HG02852 (cell line): Measurements from ENCODE around the gene MPRIP.

Experiments
- ATAC-seq: cut with Tn5 transposase; IDR thresholded peaks from one replicate; pipeline ENCODE4 v1.9.1; 2021; ENCODE audit warnings: mild to moderate bottlenecking, moderate library complexity; ENCODE audit not compliant: unreplicated experiment

Gene MPRIP

DNA sequence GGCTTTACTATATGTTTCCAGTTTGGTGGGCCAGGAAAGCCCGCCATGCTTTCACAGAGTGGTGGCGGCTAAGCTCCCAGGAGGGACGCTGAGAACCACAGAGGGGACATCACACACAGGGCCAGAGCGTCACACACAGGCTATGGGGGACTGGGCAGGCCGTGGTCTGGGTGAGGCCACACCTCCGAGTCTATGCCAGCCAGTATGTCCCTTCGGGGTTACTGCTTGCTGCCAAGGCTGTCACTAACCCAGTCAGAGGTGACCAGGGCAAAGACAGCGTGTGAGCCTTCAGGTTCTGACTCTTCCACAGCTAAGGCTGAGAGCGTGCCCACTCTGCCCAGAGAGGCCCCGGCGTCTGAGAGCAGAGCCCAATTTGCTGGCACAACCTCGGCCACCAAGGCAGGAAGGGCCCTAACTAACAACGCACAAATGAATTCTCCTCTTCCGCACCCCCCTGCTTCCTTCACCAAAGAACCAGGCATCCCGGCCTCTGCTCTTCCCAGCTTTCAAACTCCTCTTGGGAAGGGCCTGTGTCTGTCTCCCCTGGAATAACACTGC is 161.0 kb downstream of the MPRIP start:
- ATAC-seq = no peak

DNA sequence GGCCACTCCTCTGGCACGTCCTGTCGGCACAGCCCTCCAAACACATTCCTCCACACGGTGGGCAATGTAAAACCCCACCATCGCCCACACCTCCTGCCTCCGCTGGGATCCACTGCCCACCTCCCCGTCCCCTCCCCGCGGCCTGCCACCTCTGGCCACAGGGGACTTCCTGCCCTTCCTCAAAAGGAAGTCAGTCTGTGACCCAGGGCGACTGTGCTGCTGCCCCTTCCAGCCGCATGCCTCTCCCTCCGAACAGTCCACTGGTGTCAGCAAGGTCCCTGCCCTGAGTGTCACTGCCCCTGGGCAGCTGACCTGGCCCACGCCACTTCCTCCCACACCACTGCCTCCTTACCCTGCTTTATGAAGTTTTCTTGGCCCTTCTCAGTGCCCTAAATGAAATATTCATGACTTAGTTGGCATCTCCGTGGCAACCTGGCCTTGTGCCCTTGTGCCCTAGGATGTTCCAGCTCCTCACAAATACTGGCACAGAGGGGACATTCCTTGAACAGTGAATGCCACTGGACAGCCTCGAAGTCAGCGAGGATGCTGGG is 161.9 kb downstream of the MPRIP start:
- no peak for ATAC-seq

DNA sequence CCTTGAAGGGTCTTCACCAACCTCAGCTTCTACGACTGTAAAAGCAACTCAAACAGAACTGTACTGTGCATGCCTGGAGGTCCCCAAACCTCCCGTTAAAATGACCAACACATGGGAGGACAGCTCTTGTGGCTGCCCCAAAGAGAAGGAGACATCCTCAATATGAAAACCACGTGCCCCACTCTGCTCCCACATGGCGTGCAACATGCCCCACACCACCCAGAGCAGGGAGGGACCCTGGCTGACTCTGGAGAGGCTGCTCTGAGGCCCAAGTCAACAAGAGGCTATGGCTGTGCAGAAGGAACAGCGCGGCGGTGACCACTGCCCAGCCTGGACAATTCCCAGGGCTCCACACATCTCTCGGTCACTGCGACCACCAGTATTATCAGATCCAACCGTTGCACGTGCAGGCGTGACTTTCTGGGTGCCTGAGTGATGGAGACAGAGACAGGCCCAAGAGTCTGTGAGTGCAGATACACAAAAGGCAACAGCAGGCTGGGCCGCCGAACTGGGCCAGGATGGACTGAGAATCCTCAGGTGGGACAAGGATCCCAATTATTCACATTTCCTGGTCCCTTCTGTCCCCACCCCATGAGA is 162.5 kb downstream of the MPRIP start:
- ATAC-seq = no peak

DNA sequence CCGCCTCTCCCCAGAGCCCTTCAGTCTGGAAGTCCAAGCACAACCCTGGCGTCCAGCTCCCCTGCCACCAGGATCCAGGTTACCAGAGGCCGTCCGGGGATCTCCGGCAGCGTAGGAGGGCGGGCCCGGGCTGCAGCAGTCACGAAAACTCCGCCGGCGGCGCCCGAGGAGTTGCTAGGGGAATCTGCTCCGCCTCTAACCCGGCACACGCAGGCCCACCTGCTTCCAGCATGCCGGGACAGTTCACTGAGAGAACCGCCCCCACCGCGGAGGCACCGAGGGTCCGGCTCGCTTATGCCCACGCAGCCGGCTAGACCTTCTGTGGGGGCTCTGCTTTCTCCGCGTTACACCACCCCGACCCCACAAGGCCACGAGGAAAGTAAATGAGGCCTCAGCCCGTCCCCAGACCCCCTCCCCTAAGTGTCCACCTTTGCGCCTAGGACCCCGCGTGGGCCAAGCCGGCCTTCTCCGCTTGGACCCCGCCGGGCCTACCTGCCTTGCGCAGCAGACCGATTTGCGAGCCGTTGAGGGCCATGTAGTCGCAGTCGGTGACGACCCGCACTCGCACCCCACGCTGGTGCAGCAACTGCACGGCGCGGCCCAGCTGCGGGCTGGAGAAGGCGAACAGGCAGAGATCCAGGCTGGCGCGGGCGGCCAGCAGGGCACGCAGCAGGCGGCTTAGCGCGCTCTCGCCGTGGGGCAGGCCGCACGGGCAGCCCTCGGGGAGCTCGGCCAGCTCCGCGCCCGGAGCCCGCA is 163.3 kb downstream of the MPRIP start:
- ATAC-seq = peak; percentile 46

DNA sequence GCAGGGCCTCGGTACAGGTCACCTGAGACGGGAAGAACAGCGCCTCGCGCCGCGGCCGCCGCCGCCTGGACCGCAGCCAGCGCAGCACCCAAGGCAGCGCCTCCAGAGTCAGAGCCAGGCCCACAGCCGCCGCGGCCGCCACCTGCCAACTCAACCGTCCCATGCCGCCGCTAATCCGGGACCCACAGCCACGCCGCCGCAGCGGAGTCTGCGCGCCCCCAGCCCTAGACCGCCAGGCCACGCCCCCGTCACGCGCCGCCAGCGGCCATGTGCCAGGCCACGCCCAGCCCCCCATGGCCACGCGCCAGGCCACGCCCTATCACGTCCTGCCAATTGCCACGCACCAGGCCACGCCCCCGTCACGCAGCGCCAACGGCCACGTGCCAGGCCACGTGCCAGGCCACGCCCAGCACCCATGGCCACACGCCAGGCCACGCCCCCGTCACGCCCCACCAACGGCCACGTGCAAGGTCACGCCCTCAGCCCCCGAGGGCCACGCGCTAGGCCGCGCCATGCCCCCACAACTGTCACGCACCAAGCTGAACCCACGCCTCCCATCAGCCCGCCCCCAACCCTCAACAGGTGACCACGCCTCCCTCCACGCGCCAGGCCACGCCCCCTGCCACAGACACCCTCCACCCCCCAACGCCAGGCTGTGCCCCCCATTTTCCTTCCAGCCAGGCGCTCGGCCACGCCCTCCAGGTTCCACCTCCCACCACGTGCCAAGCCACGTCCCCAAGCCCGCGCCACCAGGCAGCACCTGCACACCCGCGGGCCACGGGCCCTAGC is 164.1 kb downstream of the MPRIP start, which contains the start of gene PLD6:
Gene PLD6 (minus strand): TSS at position 210 of the 789 bp plus-strand sequence. CDS start 47 bp downstream, at position 163.
- ATAC-seq = peak; percentile 62

DNA sequence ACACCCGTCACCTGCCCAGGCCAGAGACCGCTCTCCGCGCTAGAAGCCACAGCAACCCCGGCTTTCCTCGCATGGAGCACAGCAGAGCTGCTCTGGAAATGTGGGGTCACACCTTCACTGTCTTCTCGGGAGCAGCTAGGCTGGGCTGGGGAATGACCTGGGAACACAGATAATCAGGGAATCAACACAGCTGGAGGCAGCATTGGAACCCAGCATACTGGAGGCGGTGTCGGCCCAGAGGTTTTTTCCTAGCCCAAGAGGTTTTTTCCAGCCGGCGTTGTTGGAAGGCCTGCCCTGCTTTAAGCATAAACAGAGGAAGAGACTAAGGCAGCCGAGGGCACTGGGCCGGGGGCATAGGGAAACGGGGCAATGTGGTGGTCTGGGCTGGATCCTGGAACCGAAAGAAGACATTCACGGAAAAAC is 164.7 kb downstream of the MPRIP start:
- ATAC-seq = no peak

DNA sequence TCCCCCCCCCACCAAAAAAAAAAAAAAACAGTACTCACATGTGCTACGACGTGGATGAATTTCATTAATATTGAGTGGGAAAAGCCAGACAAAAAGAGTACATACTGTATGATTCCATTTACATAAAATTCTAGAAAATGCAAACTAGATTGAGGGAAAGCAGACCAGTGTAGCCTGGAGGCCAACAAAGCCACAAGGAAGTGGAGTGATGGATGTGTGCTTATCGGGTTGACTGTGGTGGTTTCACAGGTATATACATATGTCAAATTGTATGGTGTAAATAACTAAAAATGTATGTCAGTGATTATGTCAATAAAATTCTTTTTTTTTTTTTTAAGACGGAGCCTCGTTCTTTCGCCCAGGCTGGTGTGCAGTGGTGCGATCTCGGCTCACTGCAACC is 165.7 kb downstream of the MPRIP start:
- no peak for ATAC-seq

DNA sequence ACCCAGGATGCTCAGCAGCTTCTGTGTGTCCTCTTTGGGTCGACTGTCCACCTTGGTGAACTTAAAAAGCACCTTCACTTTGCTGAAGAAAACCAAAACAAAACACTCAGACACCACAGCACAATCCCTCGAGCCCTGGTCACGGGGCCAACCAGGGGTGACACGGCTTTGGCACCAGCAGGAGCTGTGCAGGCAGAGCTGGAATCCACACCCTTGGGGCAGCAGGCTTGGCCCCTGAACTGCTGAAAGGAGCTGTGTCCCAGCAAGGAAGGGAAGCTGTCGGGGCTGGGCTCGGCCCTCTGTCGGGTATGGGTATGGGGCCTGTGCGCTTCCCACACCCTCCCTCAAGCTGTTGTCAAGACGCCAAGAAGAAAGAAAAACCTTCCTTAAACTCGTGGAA is 171.5 kb downstream of the MPRIP start:
- ATAC-seq = no peak

DNA sequence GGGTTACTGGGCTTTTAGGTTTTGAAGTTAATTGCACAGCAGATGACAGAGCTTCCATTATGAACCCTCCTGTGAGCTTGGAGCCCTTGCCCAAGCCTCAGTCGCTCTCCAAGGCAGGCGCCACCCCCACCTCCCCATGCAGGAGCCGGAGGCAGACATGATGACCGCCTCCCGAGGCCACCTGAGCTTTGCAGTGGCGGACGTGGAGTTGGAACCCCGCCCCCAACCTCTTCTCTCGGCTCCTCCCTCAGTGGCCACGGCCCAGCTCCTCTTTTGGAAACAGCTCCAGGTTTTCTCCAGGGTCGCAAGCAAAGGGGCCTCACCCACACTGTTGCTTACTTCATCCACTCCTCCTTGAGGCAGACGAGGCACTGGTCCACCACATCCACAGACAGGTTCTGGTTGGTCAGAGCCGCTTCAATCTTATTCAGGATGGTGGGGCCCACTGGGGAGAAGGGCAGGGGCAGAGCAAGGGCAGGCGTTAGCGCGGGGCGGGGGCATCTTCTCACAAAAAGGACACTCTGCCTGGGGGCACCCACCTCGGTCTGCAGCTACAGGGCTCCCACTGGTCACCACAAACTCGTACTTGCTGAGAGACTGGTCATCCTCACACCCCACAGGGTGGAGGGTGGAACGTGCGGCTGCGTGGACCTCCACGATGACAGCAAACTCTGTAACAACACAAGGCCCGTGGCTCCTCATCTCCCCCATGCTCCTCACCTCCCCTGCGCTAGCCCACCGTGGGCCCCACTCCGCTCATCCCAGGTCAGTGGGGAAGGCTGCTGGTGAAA is 172.6 kb downstream of the MPRIP start:
- ATAC-seq = no peak

DNA sequence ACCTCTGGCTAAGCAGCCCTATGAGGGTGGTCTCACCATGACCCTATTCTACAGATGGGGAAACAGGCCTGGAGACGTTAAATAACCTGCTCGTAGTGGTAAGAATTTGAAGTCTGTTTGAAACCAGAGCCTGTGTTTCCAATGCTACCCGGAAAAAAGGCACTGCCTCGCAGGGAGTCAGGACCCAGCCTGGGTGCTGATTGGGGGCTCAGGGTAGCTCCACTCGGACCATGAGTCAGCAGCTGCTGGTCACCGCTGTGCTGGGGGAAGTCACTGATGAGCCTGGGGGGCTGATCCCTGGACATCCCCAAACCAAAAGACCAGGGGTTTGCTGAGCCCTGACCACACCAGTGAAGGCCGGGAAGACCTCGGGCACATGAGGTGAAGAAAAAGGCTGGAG is 173.3 kb downstream of the MPRIP start:
- no peak for ATAC-seq

DNA sequence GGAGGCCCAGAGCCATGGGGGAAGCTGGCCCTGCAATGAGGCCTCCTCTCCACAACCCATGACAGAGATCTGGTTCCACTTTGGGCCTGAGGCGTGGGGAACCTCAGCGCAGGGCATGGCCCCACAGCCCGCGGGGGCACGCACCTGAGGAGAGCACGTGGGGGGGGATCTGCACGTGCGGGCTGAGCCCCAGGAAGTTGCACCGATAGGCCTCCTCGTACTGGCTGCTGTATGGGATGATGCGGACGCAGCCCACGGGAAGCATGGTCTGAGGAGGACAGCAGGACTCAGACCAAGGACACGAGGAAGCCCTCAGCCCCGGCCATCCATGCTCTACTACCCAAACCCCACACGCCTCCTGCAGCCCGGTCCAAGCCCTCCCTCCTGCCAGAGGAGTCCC is 174.0 kb downstream of the MPRIP start:
- no peak for ATAC-seq

DNA sequence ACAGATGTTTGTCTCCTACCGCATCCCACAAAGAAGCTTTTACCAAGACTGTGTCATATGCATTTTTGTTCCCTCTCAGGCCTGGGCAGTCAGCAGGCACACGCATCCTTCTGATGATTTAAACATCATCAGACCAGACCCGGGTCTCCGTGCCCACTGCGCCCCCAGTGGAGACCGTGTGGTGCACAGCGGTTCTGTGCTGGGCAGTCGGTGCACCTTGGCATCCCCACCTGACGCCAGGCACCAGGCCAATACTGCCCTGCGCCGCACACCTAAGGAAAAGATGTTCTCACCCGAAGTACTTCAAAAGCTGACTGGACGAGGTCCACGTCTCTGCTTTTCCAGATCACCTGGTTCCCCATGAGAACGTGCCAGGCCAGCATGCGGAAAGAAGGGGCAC is 174.5 kb downstream of the MPRIP start:
- ATAC-seq = no peak

DNA sequence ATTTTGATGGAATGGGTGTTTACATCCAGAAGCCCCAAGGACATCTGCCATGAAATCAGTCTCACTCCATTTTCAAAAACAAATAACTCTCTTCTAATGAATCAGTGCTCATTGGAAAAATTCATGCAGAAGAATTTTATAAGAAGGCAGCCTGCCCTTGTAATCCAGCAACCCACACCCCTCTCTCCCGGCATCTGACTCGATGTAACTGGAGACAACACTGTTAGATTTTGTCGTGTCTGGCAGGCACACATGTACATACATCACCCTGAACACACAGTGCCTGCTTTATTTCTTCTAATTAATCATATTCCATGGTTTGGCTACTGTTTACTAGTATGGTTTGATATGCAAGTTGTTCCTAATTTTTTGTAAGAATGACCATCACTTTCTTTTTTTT is 175.7 kb downstream of the MPRIP start:
- no peak for ATAC-seq

DNA sequence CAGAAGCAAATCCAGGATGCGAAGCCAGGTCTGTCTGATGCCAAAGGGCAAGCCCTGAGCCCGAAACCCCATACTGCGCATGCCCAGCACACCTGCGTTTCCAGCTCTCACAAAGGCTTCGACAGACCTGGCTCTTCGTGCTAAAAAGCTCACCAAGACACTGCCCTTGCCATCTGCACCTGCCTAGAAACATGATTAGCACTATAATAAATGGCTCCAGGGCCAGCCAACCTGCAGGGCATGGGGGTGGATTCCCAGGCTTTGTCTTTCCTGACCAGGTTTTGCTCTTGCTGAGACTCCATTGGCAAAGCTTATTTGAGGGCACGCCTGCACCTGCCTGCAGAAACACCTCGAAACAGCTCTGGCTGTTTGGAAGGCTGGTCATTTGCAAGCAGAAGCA is 178.3 kb downstream of the MPRIP start:
- no peak for ATAC-seq

DNA sequence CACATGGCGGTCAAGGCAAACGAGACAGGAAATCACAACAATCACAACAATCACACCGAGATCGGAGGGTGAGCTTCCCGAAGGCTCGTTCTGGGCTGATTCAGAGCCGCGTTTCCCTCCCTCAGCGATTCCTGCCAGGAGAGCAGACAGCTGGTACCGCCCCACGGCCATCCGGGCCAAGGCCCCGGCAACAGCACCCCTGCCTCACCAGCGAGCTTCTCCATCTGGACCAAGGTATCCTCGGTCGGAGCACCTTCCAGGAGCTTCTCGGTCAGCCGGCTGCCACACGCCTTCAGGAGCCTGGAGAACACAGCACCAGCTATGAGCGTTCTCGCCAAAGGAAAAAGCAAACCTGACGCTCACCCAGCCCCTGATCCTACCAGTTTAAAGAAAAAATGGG is 179.1 kb downstream of the MPRIP start:
- ATAC-seq = no peak

DNA sequence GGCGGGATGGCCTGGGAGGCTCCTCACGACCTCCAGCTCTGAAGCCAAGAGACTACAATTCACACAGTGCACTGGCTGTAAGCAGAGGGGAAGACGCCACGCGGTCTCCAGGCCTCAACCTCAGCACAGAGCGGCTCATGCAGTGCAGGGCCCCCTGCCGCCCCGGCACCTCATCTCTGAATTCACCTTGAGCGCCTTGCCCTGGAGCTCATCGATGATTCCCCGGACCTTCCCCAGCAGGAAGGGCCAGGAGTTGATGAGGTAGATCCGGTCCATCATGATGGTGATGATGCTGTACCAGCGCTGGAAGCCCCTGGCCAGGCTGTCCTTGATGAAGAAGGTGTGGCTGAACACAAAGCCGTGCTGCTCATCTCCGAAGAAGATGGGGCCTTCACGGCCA is 181.5 kb downstream of the MPRIP start:
- ATAC-seq = no peak

DNA sequence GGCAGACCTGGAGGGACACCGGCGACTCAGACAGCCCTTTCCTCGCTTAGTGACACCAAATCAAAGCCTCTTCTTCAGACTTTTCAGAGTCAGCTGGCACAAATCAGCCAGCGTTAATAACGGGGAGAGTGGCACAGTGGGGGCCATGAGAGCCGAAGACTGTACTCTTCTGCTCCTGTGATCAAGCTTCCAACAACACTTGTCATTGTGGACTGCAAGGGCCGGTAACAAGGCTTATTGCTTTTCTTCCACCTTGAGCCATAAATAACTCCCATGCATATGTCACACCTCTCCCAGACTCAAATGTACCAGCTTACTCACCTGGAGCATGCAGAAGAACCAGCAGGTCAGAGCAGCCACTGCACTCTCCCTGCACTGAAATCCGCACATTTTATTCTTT is 181.9 kb downstream of the MPRIP start:
- no peak for ATAC-seq

DNA sequence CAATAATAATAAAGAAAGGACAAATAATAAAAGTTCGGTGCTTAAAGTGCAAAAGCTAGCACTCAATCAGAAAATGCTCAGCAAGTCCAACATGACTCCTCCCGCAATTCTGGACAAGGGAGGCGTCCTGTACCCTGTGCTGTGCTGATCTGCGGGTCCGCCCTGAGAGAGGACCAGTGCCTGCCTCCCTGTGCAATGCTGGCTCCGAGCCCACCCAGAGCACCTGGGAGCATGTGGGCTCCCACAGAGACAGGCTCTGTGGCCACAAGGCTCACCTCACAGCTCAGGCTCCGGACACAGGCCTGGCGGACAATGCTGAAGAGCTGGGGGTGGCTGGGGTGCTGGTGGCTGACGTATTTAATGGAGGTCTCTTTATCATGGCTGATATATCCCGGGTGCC is 183.6 kb downstream of the MPRIP start:
- ATAC-seq = no peak

DNA sequence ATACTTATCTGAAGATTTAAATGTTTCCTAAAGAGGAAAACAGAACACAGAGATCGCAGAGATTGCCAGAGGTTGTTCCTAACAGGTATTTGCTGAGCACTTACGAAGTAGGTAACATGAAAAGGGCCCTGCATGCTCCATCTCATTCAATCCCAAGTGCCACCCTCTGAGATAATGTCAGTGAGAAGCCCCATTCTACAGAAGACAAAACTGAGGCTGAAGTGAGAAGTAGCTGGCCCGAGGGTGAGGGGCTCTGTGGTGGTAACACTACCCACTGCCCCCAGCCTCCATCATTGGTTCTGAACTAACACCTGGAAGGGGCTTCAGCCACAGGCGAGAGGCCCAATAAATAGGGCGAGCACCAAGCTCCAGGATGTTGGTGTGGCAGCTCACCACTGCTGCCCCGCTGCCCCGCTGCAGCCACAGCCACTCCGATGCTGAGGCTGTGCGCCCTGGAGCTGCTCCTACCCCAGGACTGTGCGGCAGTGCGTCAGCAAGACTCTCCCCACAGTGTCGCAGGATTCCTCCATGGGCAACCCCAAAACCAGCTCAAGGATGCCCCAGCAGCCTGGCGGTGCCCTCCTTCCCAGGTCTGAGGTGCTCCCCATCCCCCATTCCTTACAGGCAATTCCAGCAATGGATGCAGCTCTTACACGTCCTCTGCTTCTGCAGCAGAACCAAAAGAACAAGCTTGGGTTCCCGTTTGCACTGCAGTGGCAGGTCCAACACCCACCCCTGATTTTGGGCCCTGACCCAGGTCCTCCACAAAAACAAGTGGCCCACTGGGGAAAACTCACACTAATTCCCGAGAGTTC is 184.4 kb downstream of the MPRIP start:
- no peak for ATAC-seq
